GM19328 (cell line): ENCODE data around the gene CREB3L2.
A peak's percentile ranks its signal among the peaks of the same experiment; 100 is the strongest.
"Not testable (repeated sequence)": the region's sequence is repeated elsewhere in the genome, so short reads cannot be mapped to it uniquely, and the experiment has no call there.

Experiments
- ATAC-seq: cut with Tn5 transposase; IDR thresholded peaks from one replicate; pipeline ENCODE4 v1.9.1; 2021; ENCODE audit warnings: mild to moderate bottlenecking, moderate library complexity; ENCODE audit not compliant: unreplicated experiment

The CREB3L2 gene

GRCh38 chr7:137989590-137989989 is 12.3 kb downstream of the CREB3L2 start:
- no peak for ATAC-seq

GRCh38 chr7:137989094-137989493 is 12.8 kb downstream of the CREB3L2 start:
- ATAC-seq, result no peak

- ATAC-seq, result peak; percentile 55
Observed at GRCh38 chr7:137987968-137988367, 13.9 kb downstream of the CREB3L2 start.

- no peak for ATAC-seq
Observed at GRCh38 chr7:137987563-137987962, 14.3 kb downstream of the CREB3L2 start.

GRCh38 chr7:137987018-137987349 is 14.9 kb downstream of the CREB3L2 start:
- ATAC-seq, result no peak

- ATAC-seq, result no peak
Observed at GRCh38 chr7:137986252-137987017, 15.5 kb downstream of the CREB3L2 start.

GRCh38 chr7:137985897-137986251 is 16.0 kb downstream of the CREB3L2 start:
- ATAC-seq, result peak; percentile 25

- ATAC-seq, result peak; percentile 51
Observed at GRCh38 chr7:137985253-137985896, 16.5 kb downstream of the CREB3L2 start.

- no peak for ATAC-seq
Observed at GRCh38 chr7:137984181-137985041, 17.5 kb downstream of the CREB3L2 start.

- no peak for ATAC-seq
Observed at GRCh38 chr7:137983323-137984008, 18.4 kb downstream of the CREB3L2 start.

- ATAC-seq, result not testable (repeated sequence)
Observed at GRCh38 chr7:137982394-137982793, 19.5 kb downstream of the CREB3L2 start.

GRCh38 chr7:137981668-137982067 is 20.2 kb downstream of the CREB3L2 start:
- ATAC-seq, result peak; percentile 65

GRCh38 chr7:137981175-137981574 is 20.7 kb downstream of the CREB3L2 start:
- ATAC-seq, result no peak

- ATAC-seq, result no peak
Observed at GRCh38 chr7:137980308-137980707, 21.6 kb downstream of the CREB3L2 start.

- ATAC-seq, result no peak
Observed at GRCh38 chr7:137978464-137979237, 23.2 kb downstream of the CREB3L2 start.

GRCh38 chr7:137977173-137977572 is 24.7 kb downstream of the CREB3L2 start:
- no peak for ATAC-seq

GRCh38 chr7:137976696-137977095 is 25.2 kb downstream of the CREB3L2 start:
- no peak for ATAC-seq

- no peak for ATAC-seq
Observed at GRCh38 chr7:137976232-137976631, 25.7 kb downstream of the CREB3L2 start.

GRCh38 chr7:137975768-137976167 is 26.1 kb downstream of the CREB3L2 start:
- ATAC-seq, result no peak

GRCh38 chr7:137975221-137975620 is 26.7 kb downstream of the CREB3L2 start:
- ATAC-seq, result peak; percentile 91
